Fibroblast of lung (primary cell): Measurements from ENCODE around the gene ZNF366. TPM values are rescaled to one million over a fixed set of nuclear protein-coding genes. Genes with fewer than 3 reads are reported as not detected.

Source experiments
- DNase-seq, 2 donors: peaks; one replicate each; pipeline versions ENCODE4 v3.0.0 to v3.0.0-alpha.2; 2010; ENCODE audit warnings: low read depth in 2 of 2
- H2AFZ ChIP-seq: 2 replicates; pipeline ENCODE4 v1.5.1; 2012; ENCODE audit warnings: low read length, control low read depth, inconsistent platforms
- H3K27ac ChIP-seq: 2 replicates; pipeline ENCODE4 v1.5.1; 2011; ENCODE audit warnings: low read length, control low read depth; ENCODE audit not compliant: insufficient read depth
- H3K27me3 ChIP-seq: 2 replicates; pipeline ENCODE4 v1.5.1; 2011; ENCODE audit warnings: mild to moderate bottlenecking, low read length; ENCODE audit not compliant: control insufficient read depth, insufficient read depth
- H3K36me3 ChIP-seq: 2 replicates; pipeline ENCODE4 v1.5.1; 2011; ENCODE audit warnings: low read length; ENCODE audit not compliant: control insufficient read depth, insufficient read depth
- H3K4me1 ChIP-seq: 2 replicates; pipeline ENCODE4 v1.5.1; 2011; ENCODE audit warnings: low read length; ENCODE audit not compliant: control insufficient read depth, insufficient read depth; ENCODE audit errors: extremely low read depth
- H3K4me2 ChIP-seq: 2 replicates; pipeline ENCODE4 v1.5.1; 2011; ENCODE audit warnings: low read length, control low read depth; ENCODE audit not compliant: insufficient read depth; ENCODE audit errors: extremely low read depth
- H3K4me3 ChIP-seq, 4 experiments: fragments of 200-600 bp in 1 of 4; sonication (generic) in 1 of 4; replicated peaks in 1 of 4; 2 replicates each; pipeline ENCODE4 v1.5.1; 2011 to 2016; ENCODE audit warnings: low read length in 4 of 4, low read depth in 3 of 4, mild to moderate bottlenecking in 3 of 4, control low read depth in 2 of 4, inconsistent platforms in 1 of 4, mixed read lengths in 1 of 4; ENCODE audit not compliant: insufficient read depth in 1 of 4; ENCODE audit errors: control extremely low read depth in 1 of 4
- H3K79me2 ChIP-seq: 2 replicates; pipeline ENCODE4 v1.5.1; 2012; ENCODE audit warnings: mild to moderate bottlenecking, low read length, inconsistent platforms; ENCODE audit not compliant: control insufficient read depth, insufficient read depth
- H3K9ac ChIP-seq: 2 replicates; pipeline ENCODE4 v1.5.1; 2011; ENCODE audit warnings: mild to moderate bottlenecking, low read length, control low read depth; ENCODE audit not compliant: insufficient read depth
- H3K9me3 ChIP-seq: 2 replicates; pipeline ENCODE4 v1.5.1; 2012; ENCODE audit warnings: low read depth, low read length; ENCODE audit not compliant: control insufficient read depth, insufficient read depth
- H4K20me1 ChIP-seq: 2 replicates; pipeline ENCODE4 v1.5.1; 2011; ENCODE audit warnings: low read length; ENCODE audit not compliant: control insufficient read depth, insufficient read depth; ENCODE audit errors: extremely low read depth
- EZH2 ChIP-seq: IDR thresholded peaks from 2 replicates; pipeline ENCODE4 v1.5.1; 2012; ENCODE audit warnings: low read length, control low read depth, mild to moderate bottlenecking; ENCODE audit errors: missing control alignments
- polyA plus RNA-seq, 2 donors: library from polyadenylated mRNA; depleted of rRNA in 1 of 2; stranded (reverse) in 1 of 2; unstranded in 1 of 2; fragments of >200 nt; gene quantifications; 2 replicates each; pipeline ENCODE4 v1.2.1, GENCODE V29; 2011 to 2012; ENCODE audit warnings: missing spikeins in 1 of 2
- total RNA-seq: library from RNA; depleted of rRNA; stranded (reverse); fragments of >200 nt; gene quantifications from 2 replicates; pipeline ENCODE4 v1.2.1, GENCODE V29; 2014
- TF ChIP-seq, protein P1 (sequence below), 2 donors: IDR thresholded peaks in 1 of 2; conservative IDR thresholded peaks in 1 of 2; 1 replicate in 1 of 2; 2 replicates in 1 of 2; pipeline ENCODE4 v1.5.1; 2011 to 2012; ENCODE audit warnings: low read length in 2 of 2, control low read depth in 1 of 2, inconsistent platforms in 1 of 2, low read depth in 1 of 2, mild to moderate bottlenecking in 1 of 2

ZNF366 gene
- total and polyA plus RNA-seq, 2 donors (not counting 1 experiment from before 2014, with no cell fraction given): not detected

DNA sequence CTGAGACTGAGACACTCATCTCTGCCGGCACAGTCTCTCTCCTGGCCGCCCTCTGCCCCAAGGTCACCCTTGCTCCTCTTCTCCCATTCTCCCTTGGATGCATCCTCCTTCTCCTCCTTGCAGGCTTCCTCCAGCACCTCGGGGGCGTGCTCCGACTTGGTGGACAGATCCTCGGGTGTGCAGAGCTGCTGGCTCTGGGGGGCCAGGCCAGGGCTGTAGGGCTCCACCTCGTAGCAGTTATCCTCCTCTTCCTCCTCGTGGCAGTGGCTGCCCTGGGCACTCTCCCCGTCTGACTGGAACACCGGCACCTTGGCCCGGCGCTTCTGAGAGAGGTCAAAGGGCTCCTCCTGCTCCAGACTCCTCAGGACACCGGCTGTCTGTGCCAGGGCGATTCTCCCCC lies 63.3 kb downstream of the ZNF366 start:
- no peak overlapping the region for H3K27ac ChIP-seq
- no peak overlapping the region for H2AFZ ChIP-seq
- DNase-seq: no peak
- no peak overlapping the region for H3K4me2 ChIP-seq
- no peaks in the 10 kb centered on the region for H3K27me3 ChIP-seq
- no peak overlapping the region for H3K9ac ChIP-seq
- H3K36me3 ChIP-seq: no peaks in the 10 kb centered on the region
- no peak overlapping the region for H3K4me3 ChIP-seq
- peaks cover 9% of the 10 kb centered on the region for H3K4me1 ChIP-seq
- no peaks in the 10 kb centered on the region for H3K79me2 ChIP-seq
- H4K20me1 ChIP-seq: no peaks in the 10 kb centered on the region
- H3K9me3 ChIP-seq: no peaks in the 10 kb centered on the region
- TF ChIP-seq, protein P1, sequence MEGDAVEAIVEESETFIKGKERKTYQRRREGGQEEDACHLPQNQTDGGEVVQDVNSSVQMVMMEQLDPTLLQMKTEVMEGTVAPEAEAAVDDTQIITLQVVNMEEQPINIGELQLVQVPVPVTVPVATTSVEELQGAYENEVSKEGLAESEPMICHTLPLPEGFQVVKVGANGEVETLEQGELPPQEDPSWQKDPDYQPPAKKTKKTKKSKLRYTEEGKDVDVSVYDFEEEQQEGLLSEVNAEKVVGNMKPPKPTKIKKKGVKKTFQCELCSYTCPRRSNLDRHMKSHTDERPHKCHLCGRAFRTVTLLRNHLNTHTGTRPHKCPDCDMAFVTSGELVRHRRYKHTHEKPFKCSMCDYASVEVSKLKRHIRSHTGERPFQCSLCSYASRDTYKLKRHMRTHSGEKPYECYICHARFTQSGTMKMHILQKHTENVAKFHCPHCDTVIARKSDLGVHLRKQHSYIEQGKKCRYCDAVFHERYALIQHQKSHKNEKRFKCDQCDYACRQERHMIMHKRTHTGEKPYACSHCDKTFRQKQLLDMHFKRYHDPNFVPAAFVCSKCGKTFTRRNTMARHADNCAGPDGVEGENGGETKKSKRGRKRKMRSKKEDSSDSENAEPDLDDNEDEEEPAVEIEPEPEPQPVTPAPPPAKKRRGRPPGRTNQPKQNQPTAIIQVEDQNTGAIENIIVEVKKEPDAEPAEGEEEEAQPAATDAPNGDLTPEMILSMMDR (conservative IDR thresholded peaks at IDR 0.05 in 1 of 2, IDR thresholded peaks at IDR 0.05 in 1 of 2; ENCODE audit: low read depth in 1 of 2, low read length in 2 of 2): no peak
- TF ChIP-seq EZH2: no peak

DNA sequence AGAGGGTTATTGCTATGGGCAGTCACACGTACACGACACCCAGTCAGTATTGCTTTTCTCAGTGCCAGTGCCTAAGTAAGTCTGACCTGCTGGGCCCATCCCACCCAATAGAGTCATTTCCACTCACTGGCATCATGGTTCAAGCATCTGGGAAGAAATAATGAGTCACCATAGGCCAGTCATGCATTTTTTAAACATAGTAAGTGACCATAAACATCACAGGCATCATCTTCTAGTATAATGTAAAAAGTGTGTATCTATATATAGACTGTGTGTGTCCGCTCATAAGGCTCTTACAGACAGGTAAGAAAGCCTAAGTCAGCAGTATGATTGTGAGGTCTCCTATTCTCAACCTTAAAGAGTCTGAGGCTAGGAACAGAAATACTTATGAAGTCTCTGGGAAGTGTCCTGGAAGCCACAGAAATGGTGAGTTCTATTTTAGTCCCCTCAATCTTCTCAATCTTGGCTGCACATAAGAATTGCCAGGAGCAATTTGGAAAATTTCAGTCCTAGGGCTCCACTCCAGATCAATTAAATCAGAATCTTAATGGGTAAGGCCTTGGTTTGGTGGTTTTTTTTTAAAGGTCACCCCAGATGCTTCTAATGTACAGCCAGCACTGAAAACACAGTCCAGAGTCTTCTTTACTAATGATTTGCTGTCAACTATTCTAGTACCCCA lies 65.2 kb downstream of the ZNF366 start:
- DNase-seq: peak; percentile 90 to 96
- Histone ChIP-seq H4K20me1 (no peaks in the 10 kb centered on the region), H3K79me2 (no peaks in the 10 kb centered on the region), H3K27ac (peak overlapping the region; percentile 89), H3K4me1 (peaks cover 9% of the 10 kb centered on the region), H3K4me2 (no peak overlapping the region), H3K9ac (no peak overlapping the region), H3K36me3 (no peaks in the 10 kb centered on the region), H2AFZ (no peak overlapping the region), H3K4me3 (no peak overlapping the region), H3K9me3 (no peaks in the 10 kb centered on the region), H3K27me3 (no peaks in the 10 kb centered on the region)
- TF ChIP-seq, protein P1 (conservative IDR thresholded peaks at IDR 0.05 in 1 of 2, IDR thresholded peaks at IDR 0.05 in 1 of 2; ENCODE audit: low read depth in 1 of 2, low read length in 2 of 2): no peak
- TF ChIP-seq EZH2: no peak

DNA sequence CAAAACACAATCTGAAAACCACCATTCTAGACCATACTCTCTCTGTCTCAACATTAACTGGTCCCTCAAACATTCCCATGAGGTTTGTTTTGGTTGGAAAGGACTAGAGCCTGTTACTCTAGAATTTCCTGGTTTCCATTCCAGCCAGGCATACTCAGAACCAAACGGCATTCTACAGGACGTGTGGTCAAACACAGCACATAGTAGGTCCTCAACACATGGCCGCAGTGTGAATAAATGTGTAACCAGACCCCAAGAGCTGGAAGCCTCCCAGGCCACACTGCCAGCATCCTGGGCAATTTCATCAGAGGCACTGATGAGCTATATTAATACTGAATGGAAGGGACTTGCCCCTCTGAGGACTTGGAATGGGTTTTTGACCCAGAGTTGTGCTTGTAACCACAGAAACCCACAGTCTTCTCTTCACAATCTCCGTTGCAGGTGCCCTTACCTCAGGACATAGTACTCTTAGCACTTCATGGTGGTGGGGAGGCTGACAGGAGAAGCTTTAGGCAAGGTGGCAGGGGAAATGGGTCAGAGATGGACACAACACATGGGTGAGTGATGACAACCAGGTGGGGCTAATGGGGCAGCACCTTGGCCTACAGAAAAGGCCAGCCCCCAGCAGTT lies 66.0 kb downstream of the ZNF366 start:
- Histone ChIP-seq H2AFZ (no peak overlapping the region), H3K4me3 (no peak overlapping the region), H3K79me2 (no peaks in the 10 kb centered on the region), H3K9me3 (no peaks in the 10 kb centered on the region), H3K27me3 (no peaks in the 10 kb centered on the region), H3K4me1 (peaks cover 9% of the 10 kb centered on the region), H3K9ac (no peak overlapping the region), H3K36me3 (no peaks in the 10 kb centered on the region), H3K27ac (peak overlapping the region; percentile 89), H4K20me1 (no peaks in the 10 kb centered on the region), H3K4me2 (no peak overlapping the region)
- TF ChIP-seq EZH2: no peak
- TF ChIP-seq, protein P1 (conservative IDR thresholded peaks at IDR 0.05 in 1 of 2, IDR thresholded peaks at IDR 0.05 in 1 of 2; ENCODE audit: low read depth in 1 of 2, low read length in 2 of 2): no peak
- peak in 1 of 2 donors; percentile 55 for DNase-seq
